Cardiac septum (tissue), 1 donor: Measurements from ENCODE around the gene CES1. TPM values are rescaled to one million over a fixed set of nuclear protein-coding genes. Genes with fewer than 3 reads are reported as not detected.
"Not testable (repeated sequence)": the region's sequence is repeated elsewhere in the genome, so short reads cannot be mapped to it uniquely, and the experiment has no call there.

Source experiments
- DNase-seq: peaks from one replicate; pipeline ENCODE4 v3.0.0-alpha.2; 2020; ENCODE audit warnings: low spot score
- intact Hi-C: fragments of 100-400 bp; cut with DNase I; formaldehyde crosslinking; loops from one replicate; pipeline ENCODE4 v1.14.0; 2022
- total RNA-seq: library from RNA; stranded (reverse); fragmentation: NEBNext Ultra II Directional; extraction: Animal tissue kit (Norgen Biotek cat#: 25700); gene quantifications from one replicate; pipeline ENCODE4 v1.2.1, GENCODE V29; 2021
- donor health status: DM: no; HTN: no; CAD: no.

CES1 gene
- total RNA-seq, 1 donor from 2014 or later, result 9.9 TPM

- intact Hi-C loops, DNase-seq: not testable (repeated sequence)
Observed at GRCh38 chr16:55835173-55835572, 2.3 kb upstream of the CES1 start.

DNA sequence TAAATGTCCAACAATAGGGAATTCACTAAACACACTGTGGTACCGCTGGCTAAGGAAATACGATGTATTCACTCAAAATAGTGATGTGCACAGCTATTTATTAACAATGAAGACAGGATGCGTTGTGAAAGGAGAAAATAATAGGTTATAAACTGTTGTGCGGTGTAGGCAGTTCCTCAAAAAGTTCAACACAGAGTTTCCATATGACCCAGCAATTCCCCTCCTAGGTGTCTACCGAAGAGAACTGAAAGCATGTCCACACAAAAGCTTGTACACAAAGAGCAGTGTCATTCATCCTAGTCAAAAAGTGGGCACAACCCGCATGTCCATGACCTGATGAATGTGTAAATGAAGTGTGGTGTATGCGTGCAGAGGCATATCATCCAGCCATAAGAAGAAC, 1.2 kb upstream of the CES1 start:
- DNase-seq, result no peak
- intact Hi-C loops, result no loop called here

DNA sequence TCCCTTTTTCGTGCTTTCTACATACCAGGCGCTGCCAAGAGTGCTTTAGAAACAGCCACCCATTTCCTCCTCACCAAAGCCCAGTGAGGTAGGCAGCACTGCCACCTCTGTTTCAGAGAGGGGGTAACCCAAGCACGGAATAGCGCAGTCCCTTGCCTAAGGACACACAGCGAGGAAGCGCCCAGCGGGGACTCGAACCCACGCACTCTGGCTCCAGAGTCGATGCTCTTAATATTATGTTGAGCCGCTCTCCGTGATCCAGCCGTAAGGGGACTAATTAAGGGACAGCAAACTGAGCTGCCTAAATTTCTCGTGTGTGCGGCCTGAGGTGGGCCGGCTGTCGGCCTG, 497 bp downstream of the CES1 start:
- intact Hi-C loops, result no loop called here
- DNase-seq, result no peak

GRCh38 chr16:55830658-55831294, 2.1 kb downstream of the CES1 start:
- intact Hi-C loops, result no loop called here
- no peak for DNase-seq

DNA sequence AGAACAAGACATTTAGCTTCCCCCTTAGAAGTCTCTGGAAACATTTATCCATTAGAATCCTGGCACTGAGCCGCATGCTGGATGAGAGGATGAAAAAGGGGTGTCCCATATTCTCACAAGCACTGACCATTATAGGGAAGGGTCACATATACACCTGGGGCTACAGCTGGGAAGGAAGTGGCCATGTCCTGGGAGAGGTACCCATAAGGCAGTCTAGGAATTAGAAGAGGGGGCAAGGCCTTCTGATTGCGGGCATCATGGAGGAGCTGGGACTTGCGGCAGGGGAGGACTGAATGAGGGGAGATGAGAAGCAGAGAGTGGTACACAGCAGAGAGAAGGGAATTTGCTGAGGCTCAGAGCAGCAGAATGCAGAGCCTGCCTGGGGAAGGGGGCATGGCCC, 3.7 kb downstream of the CES1 start:
- DNase-seq, intact Hi-C loops: not testable (repeated sequence)

- DNase-seq, result no peak
- intact Hi-C loops, result no loop called here
Observed at GRCh38 chr16:55828680-55829079, 4.2 kb downstream of the CES1 start.

DNA sequence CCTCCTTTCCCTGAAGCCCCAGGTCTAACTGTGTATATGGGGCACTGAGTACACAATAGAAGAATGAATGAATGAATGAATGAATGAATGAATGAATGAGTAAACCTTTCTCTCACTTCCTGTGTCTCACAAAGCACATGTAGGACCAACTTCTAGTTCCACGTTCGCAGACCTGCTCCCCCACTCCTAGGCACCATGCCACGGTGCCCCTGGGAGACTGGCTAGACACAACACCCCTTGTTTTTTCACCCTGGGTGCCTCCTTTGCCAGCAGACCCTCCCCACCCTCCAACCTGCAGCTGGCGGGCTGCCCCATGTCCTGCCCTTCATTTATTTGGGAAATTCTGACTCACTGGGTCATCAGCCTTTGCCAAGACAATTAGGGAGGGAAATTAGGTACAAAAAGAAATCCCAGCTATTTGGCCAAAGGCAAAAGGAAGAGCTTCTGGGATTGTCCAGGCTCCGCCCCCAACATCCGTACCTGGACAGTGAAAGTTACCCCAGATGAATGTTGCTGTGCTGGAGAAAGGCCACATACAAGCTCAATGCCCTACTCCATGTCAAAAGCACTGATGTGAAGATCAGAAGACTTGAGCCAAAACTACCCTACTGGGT, 7.7 kb downstream of the CES1 start:
- DNase-seq, result no peak
- intact Hi-C loops, result no loop called here

GRCh38 chr16:55824473-55825000, 8.4 kb downstream of the CES1 start:
- DNase-seq, result no peak
- intact Hi-C loops, result no loop called here

- intact Hi-C loops, result no loop called here
- DNase-seq, result no peak
Observed at GRCh38 chr16:55822280-55822810, 10.6 kb downstream of the CES1 start.

DNA sequence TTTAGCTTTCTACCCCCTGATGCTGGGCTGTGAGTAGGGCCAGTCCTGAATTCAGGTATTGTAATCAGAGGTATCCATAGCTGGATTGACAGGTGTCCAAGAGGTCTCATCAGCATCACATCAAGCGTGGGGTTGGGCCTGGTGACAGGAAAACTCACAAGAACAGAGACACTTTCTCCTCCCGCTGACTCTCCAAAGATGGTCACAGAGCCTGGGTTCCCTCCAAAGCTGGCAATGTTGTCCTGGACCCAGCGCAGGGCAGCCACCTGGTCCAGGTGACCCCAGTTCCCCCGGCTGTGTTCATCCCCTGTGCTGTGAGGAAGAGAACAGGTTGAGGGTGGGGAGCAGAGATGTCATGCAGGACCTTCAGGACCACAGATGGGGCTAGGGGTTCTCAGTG, 11.7 kb downstream of the CES1 start:
- no peak for DNase-seq
- intact Hi-C loops, result no loop called here

DNA sequence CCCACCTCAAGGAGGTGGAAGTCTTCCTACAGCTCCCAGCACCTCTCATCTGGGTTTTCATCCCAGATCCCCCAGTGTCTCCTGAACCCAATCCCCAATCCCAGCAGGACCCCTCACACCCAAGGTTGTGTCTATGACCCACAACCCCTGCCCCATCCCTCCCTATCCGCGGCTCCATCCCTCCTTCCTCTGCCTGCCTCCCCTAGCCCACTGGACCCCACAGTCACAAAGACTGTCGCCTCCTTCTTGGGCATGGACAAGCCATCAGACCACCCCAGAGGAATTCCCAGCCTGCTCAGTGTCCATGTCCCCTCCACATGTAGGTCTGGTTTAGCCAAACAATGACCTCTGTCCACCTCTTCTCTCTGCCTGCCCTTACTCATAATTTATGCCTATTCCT, 12.3 kb downstream of the CES1 start:
- intact Hi-C loops, result no loop called here
- DNase-seq, result no peak

DNA sequence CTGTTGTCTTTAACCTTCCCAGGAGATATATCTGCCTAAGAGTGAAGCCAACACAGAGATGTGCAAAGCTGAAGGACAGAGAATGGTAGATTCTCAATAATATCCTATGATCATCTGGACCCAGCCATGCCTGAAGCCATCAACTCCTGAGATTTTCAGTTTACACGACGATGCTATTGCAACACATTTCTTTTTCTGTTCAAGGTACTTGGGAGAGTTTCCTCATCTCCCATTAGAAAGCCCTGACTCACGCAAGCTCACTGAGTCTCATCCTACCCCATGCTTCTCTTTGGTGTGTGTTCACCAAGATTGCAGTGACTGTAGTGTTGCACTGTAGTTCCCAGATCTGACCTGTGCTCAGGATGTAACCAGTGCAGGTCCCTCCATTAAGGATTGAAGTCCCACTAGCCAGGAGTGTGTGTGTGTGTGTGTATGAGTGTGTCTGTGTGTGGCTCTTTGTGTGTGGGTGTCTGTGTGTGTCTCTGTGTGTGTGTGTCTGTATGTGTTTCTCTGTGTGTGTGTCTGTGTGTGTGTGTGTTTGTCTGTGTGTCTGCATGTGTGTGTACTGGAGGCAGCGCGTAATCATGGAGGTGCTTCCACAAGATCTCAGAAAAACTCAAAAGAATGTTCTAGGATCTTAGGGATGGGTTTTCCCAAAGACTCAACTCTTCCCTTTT, 15.5 kb downstream of the CES1 start:
- intact Hi-C loops, result no loop called here
- DNase-seq, result no peak

- intact Hi-C loops, DNase-seq: not testable (repeated sequence)
Observed at GRCh38 chr16:55816222-55816621, 16.7 kb downstream of the CES1 start.

DNA sequence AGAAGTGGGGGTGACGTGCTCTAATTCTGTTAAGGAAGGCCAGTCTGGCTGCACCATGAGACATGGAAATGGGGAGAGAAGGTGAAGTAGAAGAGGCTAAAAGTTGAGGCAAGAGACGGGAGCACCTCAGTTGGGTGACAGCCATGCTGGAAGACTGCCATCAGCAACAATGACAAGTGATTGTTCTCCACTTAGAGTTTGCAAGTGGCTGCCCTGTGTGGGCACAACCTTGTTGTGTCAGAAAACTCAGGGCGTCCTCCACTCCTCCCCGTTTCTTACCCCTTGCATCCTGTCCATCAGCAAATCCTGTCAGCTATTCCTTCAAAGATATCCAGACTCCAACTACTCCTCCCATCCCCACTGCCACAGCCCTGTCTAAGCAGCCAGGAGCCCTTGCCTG, 17.6 kb downstream of the CES1 start:
- DNase-seq, result no peak
- intact Hi-C loops, result no loop called here

DNA sequence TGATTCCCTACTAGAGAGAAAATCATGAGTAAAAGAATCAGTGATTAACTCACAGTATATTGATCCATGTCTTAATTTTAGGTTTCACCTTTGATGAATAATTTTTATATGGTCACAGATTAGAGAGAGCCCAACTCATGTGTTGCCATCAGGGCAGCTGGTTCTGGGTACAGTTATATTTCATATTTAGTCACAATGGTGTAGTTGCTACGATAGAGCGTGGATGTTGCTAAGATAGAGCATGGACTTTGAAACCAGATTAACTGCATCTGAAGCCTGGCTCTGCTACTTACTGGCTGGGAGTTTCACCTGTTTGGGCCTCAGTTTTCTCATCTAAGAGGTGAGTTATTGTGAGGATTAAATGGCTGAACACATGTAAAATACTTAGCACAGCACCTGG, 18.7 kb downstream of the CES1 start:
- DNase-seq, intact Hi-C loops: not testable (repeated sequence)

DNA sequence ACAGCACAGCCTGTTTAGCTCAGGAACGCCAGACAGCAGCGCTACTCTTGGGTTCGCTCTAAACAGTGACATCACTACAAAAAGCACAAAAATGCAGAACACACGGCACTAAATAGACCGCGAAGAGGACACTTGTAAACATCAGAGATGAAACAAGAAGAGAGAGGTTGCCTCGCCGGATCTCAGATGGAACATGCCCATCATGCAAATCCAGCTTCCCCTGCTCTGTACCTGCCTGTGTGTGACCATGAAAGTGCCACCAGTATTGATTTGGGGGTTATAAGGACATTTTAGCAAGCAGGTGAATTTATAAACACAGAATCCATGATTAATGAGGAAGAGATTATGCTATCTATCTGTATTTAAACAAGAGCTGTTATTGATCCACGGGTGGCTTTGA, 19.2 kb downstream of the CES1 start:
- intact Hi-C loops, DNase-seq: not testable (repeated sequence)

- DNase-seq, result no peak
- intact Hi-C loops, result no loop called here
Observed at GRCh38 chr16:55812951-55813350, 19.9 kb downstream of the CES1 start.

DNA sequence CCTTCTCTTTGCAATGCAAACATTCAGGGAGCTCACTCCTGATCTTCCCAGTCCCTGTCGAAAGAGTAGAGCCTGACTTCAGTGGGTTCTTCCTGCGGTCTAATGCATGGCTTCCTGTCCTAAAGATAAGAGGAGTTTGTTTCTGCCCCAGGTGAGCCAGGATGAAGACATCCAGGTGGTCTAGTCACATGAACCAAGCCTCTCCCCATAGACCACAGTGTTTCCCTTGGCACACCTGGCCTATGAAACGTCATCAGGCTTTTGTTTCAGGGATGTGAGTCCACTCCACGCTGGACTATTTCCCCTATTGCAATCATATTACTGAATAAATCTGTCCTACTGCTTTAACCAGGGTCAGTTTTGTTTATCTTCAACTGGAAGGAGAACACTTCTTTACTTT, 21.1 kb downstream of the CES1 start:
- DNase-seq, result no peak
- intact Hi-C loops, result no loop called here

DNA sequence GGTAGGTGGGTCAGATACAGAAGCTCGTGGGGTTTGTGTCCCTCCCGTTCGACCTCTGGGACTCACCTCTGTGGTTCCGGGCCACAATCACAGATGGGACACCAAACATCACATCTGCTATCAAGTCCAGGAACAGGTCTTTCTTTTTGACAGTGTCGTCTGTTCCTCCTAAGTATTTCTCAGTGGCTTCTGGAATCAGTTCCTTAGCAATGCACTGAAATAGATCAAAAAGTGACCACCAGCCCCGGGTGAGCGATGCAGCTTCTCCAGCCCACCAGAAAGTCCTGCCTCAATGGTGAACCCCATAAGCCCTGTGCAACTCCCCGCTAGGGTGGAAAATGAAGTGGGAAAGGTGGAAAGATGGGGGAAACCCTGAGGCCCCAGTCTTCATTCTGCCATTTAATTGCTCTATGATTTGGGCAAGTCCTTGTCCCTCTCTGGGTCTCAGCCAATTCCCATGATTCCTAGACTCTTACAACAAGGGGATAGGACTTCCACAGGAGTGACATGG, 22.4 kb downstream of the CES1 start:
- DNase-seq, result no peak
- intact Hi-C loops, result no loop called here

DNA sequence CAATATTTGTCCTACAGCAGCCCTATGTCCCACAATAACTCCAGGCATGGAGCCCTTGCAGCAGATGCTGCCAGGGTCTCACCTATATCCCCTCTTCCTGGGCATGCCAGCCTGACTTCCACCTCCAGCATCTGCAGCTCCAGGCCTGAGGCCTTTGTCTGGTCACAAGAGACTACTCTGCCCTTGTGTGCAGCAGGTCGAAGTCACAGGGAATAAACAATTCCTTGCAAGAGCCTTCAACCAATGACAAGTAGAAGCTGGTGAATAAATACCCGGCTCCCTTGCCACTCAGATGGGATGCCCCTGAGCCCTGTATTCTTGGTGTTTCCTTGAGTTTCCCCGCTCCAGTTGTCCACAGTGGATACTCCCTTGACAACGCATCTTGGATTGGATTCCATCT, 23.0 kb downstream of the CES1 start:
- DNase-seq, result no peak
- intact Hi-C loops, result no loop called here

DNA sequence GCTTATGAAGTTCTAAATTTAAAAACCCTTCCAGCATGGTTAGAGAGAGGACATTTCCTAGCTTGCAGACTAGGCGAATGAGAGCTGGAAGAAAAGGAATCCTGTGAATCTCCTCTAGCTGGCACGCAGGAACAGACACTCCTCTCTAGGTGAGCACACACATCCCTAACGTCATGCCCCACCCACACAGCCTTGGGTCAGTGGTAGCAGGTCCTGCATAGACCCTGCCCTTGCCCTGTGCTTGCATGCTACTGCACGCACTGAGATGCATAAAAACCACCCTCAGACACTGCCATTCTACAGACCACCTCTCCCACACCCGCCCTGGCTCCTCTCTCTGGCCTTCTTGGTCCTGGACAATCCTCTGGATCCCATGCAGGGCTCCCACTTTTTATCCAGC, 23.5 kb downstream of the CES1 start:
- no peak for DNase-seq
- intact Hi-C loops, result no loop called here
